Glutamatergic neuron (in vitro differentiated cells): ENCODE data around the gene FAM81A. TPM values are rescaled to one million over a fixed set of nuclear protein-coding genes. Genes with fewer than 3 reads are reported as not detected.
"Not testable (repeated sequence)": the region's sequence is repeated elsewhere in the genome, so short reads cannot be mapped to it uniquely, and the experiment has no call there.

Source experiments
- DNase-seq: peaks from one replicate; pipeline ENCODE4 v3.0.0; 2022
- H3K27ac Mint-ChIP-seq: one replicate; pipeline ENCODE4 v1.8.0; 2020; ENCODE audit warnings: mild to moderate bottlenecking, mixed read lengths, inconsistent platforms; ENCODE audit not compliant: unreplicated experiment
- H3K27me3 Mint-ChIP-seq: one replicate; pipeline ENCODE4 v1.8.0; 2020; ENCODE audit warnings: mild to moderate bottlenecking, moderate library complexity, mixed read lengths, inconsistent platforms; ENCODE audit not compliant: unreplicated experiment
- H3K36me3 Mint-ChIP-seq: one replicate; pipeline ENCODE4 v1.8.0; 2020; ENCODE audit warnings: mild to moderate bottlenecking, mixed read lengths, inconsistent platforms; ENCODE audit not compliant: unreplicated experiment
- H3K4me1 Mint-ChIP-seq: one replicate; pipeline ENCODE4 v1.8.0; 2020; ENCODE audit warnings: mild to moderate bottlenecking, low read depth, mixed read lengths, inconsistent platforms; ENCODE audit not compliant: unreplicated experiment
- H3K4me3 Mint-ChIP-seq: one replicate; pipeline ENCODE4 v1.8.0; 2020; ENCODE audit warnings: mild to moderate bottlenecking, mixed read lengths, inconsistent platforms; ENCODE audit not compliant: unreplicated experiment
- H3K9me3 Mint-ChIP-seq: one replicate; pipeline ENCODE4 v1.8.0; 2020; ENCODE audit warnings: mild to moderate bottlenecking, moderate library complexity, mixed read lengths, inconsistent platforms; ENCODE audit not compliant: unreplicated experiment
- CTCF ChIP-seq: fragments of 200-600 bp; sonication (generic); IDR thresholded peaks from one replicate; pipeline ENCODE4 v1.5.0; 2021; ENCODE audit not compliant: partially characterized antibody, unreplicated experiment
- total RNA-seq: library from RNA; stranded (reverse); fragmentation: NEBNext Ultra II Directional; extraction: Animal tissue kit (Norgen Biotek cat#: 25700); gene quantifications from one replicate; pipeline ENCODE4 v1.2.1, GENCODE V29; 2021; ENCODE audit not compliant: unreplicated experiment

The FAM81A gene
- total RNA-seq, 1 donor from 2014 or later, result not detected

GRCh38 chr15:59396679-59397078 lies 41.3 kb upstream of the FAM81A start:
- Mint-ChIP-seq H3K4me1 (no peaks in the 10 kb centered on the region), H3K36me3 (no peaks in the 10 kb centered on the region), H3K27me3 (peaks cover 4% of the 10 kb centered on the region), H3K9me3 (no peaks in the 10 kb centered on the region), H3K4me3 (no peak overlapping the region), H3K27ac (no peak overlapping the region)
- no peak for DNase-seq
- no peak for TF ChIP-seq CTCF

- H3K36me3 Mint-ChIP-seq, result no peaks in the 10 kb centered on the region
- no peak overlapping the region for H3K27ac Mint-ChIP-seq
- H3K27me3 Mint-ChIP-seq, result peaks cover 4% of the 10 kb centered on the region
- no peak for TF ChIP-seq CTCF
- DNase-seq, result no peak
- no peaks in the 10 kb centered on the region for H3K9me3 Mint-ChIP-seq
- no peak overlapping the region for H3K4me3 Mint-ChIP-seq
- no peaks in the 10 kb centered on the region for H3K4me1 Mint-ChIP-seq
Measured at GRCh38 chr15:59398220-59398619, 39.8 kb upstream of the FAM81A start.

- no peak for TF ChIP-seq CTCF
- Mint-ChIP-seq H3K27ac (no peak overlapping the region), H3K4me3 (no peak overlapping the region), H3K27me3 (peaks cover 4% of the 10 kb centered on the region), H3K9me3 (no peaks in the 10 kb centered on the region), H3K4me1 (no peaks in the 10 kb centered on the region), H3K36me3 (no peaks in the 10 kb centered on the region)
- no peak for DNase-seq
Measured at GRCh38 chr15:59399465-59400102, 38.4 kb upstream of the FAM81A start.

GRCh38 chr15:59400103-59400813 lies 37.7 kb upstream of the FAM81A start:
- H3K27me3 Mint-ChIP-seq, result peaks cover 7% of the 10 kb centered on the region
- TF ChIP-seq CTCF, result no peak
- DNase-seq, result no peak
- no peak overlapping the region for H3K27ac Mint-ChIP-seq
- no peak overlapping the region for H3K4me3 Mint-ChIP-seq
- no peaks in the 10 kb centered on the region for H3K4me1 Mint-ChIP-seq
- H3K36me3 Mint-ChIP-seq, result no peaks in the 10 kb centered on the region
- no peaks in the 10 kb centered on the region for H3K9me3 Mint-ChIP-seq

GRCh38 chr15:59401051-59401823 lies 36.7 kb upstream of the FAM81A start:
- H3K9me3 Mint-ChIP-seq, H3K4me3 Mint-ChIP-seq, DNase-seq, H3K36me3 Mint-ChIP-seq, H3K27me3 Mint-ChIP-seq, H3K27ac Mint-ChIP-seq, H3K4me1 Mint-ChIP-seq: not testable (repeated sequence)
